OCI-LY3 (cell line): ENCODE measurements around the gene UFSP1.

Source experiments
- H2AFZ ChIP-seq: fragments of 200-600, 300-600 bp; shearing (Covaris generic); 2 replicates; pipeline ENCODE4 v1.6.0; 2014; ENCODE audit warnings: antibody characterized with exemption, low read depth, low read length
- H3K27ac ChIP-seq: fragments of 200-600, 300-600 bp; sonication (generic); 2 replicates; pipeline ENCODE4 v1.5.1; 2014; ENCODE audit warnings: mild to moderate bottlenecking, low read length, moderate library complexity, mixed read lengths
- H3K27me3 ChIP-seq: fragments of 200-600, 300-600 bp; sonication (generic); 2 replicates; pipeline ENCODE4 v1.6.1; 2014; ENCODE audit warnings: low read depth, low read length, mixed read lengths
- H3K36me3 ChIP-seq: fragments of 200-600, 300-600 bp; sonication (generic); replicated peaks from 2 replicates; pipeline ENCODE3; 2014; ENCODE audit warnings: low read depth, low read length, mixed read lengths
- H3K4me1 ChIP-seq: fragments of 300-600, 200-600 bp; sonication (generic); 2 replicates; pipeline ENCODE4 v1.6.1; 2014; ENCODE audit warnings: low read length, mixed read lengths
- H3K4me2 ChIP-seq: fragments of 200-600, 300-600 bp; sonication (generic); 2 replicates; pipeline ENCODE4 v1.6.1; 2014; ENCODE audit warnings: low read length, mixed read lengths
- H3K4me3 ChIP-seq: fragments of 300-600, 200-600 bp; sonication (generic); 2 replicates; pipeline ENCODE4 v1.5.1; 2014; ENCODE audit warnings: antibody characterized with exemption, mild to moderate bottlenecking, low read length, moderate library complexity
- H3K79me2 ChIP-seq: fragments of 300-600, 200-600 bp; shearing (Covaris generic); 2 replicates; pipeline ENCODE4 v1.6.1; 2014; ENCODE audit warnings: mild to moderate bottlenecking, low read length, mixed read lengths
- H3K9ac ChIP-seq: fragments of 300-600, 200-600 bp; shearing (Covaris generic); 2 replicates; pipeline ENCODE4 v1.6.0; 2014; ENCODE audit warnings: mild to moderate bottlenecking, low read length, moderate library complexity
- H3K9me3 ChIP-seq: fragments of 200-600, 300-600 bp; shearing (Covaris generic); 2 replicates; pipeline ENCODE4 v1.6.1; 2014; ENCODE audit warnings: low read length, mixed read lengths; ENCODE audit not compliant: insufficient read depth
- H4K20me1 ChIP-seq: fragments of 200-600, 300-600 bp; sonication (generic); 2 replicates; pipeline ENCODE4 v1.6.1; 2016; ENCODE audit warnings: low read length, mixed read lengths; ENCODE audit not compliant: insufficient read depth
- CTCF ChIP-seq: fragments of 200-600, 300-600 bp; sonication (generic); IDR thresholded peaks from 2 replicates; pipeline ENCODE4 v1.5.1; 2014; ENCODE audit warnings: antibody characterized with exemption, low read length, low read depth
- EZH2phosphoT487 ChIP-seq: fragments of 200-600 bp; shearing (Covaris generic); IDR thresholded peaks from 2 replicates; pipeline ENCODE4 v1.6.1; 2018; ENCODE audit warnings: antibody characterized with exemption, mixed run types, low read depth

The UFSP1 gene

GRCh38 chr7:100878685-100879084 lies 10.8 kb downstream of the UFSP1 start:
- Histone ChIP-seq H3K4me3 (no peak overlapping the region), H2AFZ (no peak overlapping the region), H3K9me3 (no peaks in the 10 kb centered on the region), H3K4me1 (peaks cover 16% of the 10 kb centered on the region), H3K79me2 (peaks cover 90% of the 10 kb centered on the region), H3K27me3 (no peaks in the 10 kb centered on the region), H4K20me1 (peaks cover 61% of the 10 kb centered on the region), H3K27ac (no peak overlapping the region), H3K36me3 (peaks cover 74% of the 10 kb centered on the region), H3K9ac (no peak overlapping the region), H3K4me2 (no peak overlapping the region)
- TF ChIP-seq EZH2phosphoT487 (no peak), CTCF (no peak)

DNA sequence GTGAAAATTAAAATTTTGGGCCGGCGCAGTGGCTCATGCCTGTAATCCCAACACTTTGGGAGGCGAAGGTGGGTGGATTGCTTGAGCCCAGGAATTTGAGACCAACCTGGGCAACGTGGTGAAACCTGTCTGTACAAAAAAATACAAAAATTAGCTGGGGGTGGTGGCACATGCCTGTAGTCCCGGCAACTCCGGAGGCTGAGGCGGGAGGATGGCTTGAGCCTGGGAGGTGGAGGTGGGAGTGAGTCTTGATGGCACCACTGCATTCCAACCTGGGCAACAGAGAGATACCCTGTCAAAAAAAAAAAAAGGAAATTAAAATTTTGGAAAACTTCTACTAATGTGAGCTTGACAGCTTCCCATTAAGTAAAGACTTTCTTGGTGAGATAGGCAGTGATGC lies 11.5 kb downstream of the UFSP1 start:
- H3K9me3 ChIP-seq, result no peaks in the 10 kb centered on the region
- no peak overlapping the region for H3K4me2 ChIP-seq
- peaks cover 57% of the 10 kb centered on the region for H4K20me1 ChIP-seq
- no peaks in the 10 kb centered on the region for H3K27me3 ChIP-seq
- TF ChIP-seq CTCF (no peak), EZH2phosphoT487 (no peak)
- H3K79me2 ChIP-seq, result peaks cover 85% of the 10 kb centered on the region
- peaks cover 16% of the 10 kb centered on the region for H3K4me1 ChIP-seq
- H3K9ac ChIP-seq, result no peak overlapping the region
- H2AFZ ChIP-seq, result no peak overlapping the region
- no peak overlapping the region for H3K4me3 ChIP-seq
- peaks cover 72% of the 10 kb centered on the region for H3K36me3 ChIP-seq
- no peak overlapping the region for H3K27ac ChIP-seq

DNA sequence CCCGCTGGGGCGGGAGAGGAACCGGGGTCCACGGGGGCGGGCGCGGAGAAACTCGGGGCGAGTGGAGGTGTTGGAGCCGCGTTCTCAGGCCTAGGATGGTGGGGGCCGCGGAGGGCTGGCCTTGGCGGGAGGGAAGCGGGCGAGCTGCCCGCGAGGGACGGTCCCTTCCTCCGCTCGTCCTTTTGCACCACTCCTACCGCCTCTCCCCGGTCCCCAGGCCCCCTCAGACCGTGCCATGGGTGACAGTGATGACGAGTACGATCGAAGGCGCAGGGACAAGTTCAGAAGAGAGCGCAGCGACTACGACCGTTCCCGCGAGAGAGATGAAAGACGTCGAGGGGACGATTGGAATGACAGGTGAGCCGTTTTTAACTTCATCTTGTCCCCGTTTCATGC lies 14.2 kb downstream of the UFSP1 start:
- Histone ChIP-seq H3K27me3 (no peaks in the 10 kb centered on the region), H3K9ac (peak overlapping the region; percentile 99), H3K79me2 (peaks cover 63% of the 10 kb centered on the region), H4K20me1 (peaks cover 43% of the 10 kb centered on the region), H3K36me3 (peaks cover 63% of the 10 kb centered on the region), H2AFZ (no peak overlapping the region), H3K4me3 (peak overlapping the region; percentile 94), H3K27ac (peak overlapping the region; percentile 83), H3K4me1 (peaks cover 16% of the 10 kb centered on the region), H3K4me2 (peak overlapping the region; percentile 79), H3K9me3 (no peaks in the 10 kb centered on the region)
- no peak for TF ChIP-seq CTCF
- no peak for TF ChIP-seq EZH2phosphoT487

GRCh38 chr7:100874577-100875355 lies 14.7 kb downstream of the UFSP1 start, which contains the start of gene SRRT:
TSS of gene SRRT (plus strand) at chr7:100875103. CDS start at chr7:100875591, 488 bp downstream.
- H3K9me3 ChIP-seq, result no peaks in the 10 kb centered on the region
- peak within 1 kb of the TSS; percentile 83 for H3K27ac ChIP-seq
- H4K20me1 ChIP-seq, result peaks cover 39% of the 10 kb centered on the region
- no peak for TF ChIP-seq EZH2phosphoT487
- TF ChIP-seq CTCF, result no peak
- no peaks in the 10 kb centered on the region for H3K27me3 ChIP-seq
- peak within 1 kb of the TSS; percentile 91 for H3K4me2 ChIP-seq
- H3K4me1 ChIP-seq, result peaks cover 16% of the 10 kb centered on the region
- 0 out of 2 replicates have a peak within 1 kb of the TSS, but pooled peaks have one; percentile 19 for H2AFZ ChIP-seq
- peak within 1 kb of the TSS; percentile 99 for H3K9ac ChIP-seq
- H3K4me3 ChIP-seq, result peak within 1 kb of the TSS; percentile 94
- H3K36me3 ChIP-seq, result peaks cover 60% of the 10 kb centered on the region
- peaks cover 57% of the 10 kb centered on the region for H3K79me2 ChIP-seq
